H1 (cell line): ENCODE data around the gene SOX12. TPM values are rescaled to one million over a fixed set of nuclear protein-coding genes. Genes with fewer than 3 reads are reported as not detected.

Experiments used
- CHD1 ChIP-seq: IDR thresholded peaks from 2 replicates; pipeline ENCODE4 v1.6.1; 2012; ENCODE audit warnings: low read depth, low read length, improper control_type of control experiment
- CTBP2 ChIP-seq: IDR thresholded peaks from 2 replicates; pipeline ENCODE4 v1.7.0; 2011; ENCODE audit warnings: borderline replicate concordance, mild to moderate bottlenecking, moderate library complexity, mixed read lengths, low read length; ENCODE audit not compliant: insufficient read depth, insufficient read length
- JUN ChIP-seq: IDR thresholded peaks from 2 replicates; pipeline ENCODE4 v1.6.1; 2011; ENCODE audit warnings: low read depth, mild to moderate bottlenecking, improper control_type of control experiment, low read length
- JUND ChIP-seq: IDR thresholded peaks from 2 replicates; pipeline ENCODE4 v1.6.1; 2011; ENCODE audit warnings: mild to moderate bottlenecking, improper control_type of control experiment, low read length
- PHF8 ChIP-seq: fragments of 200-600 bp; sonication (generic); conservative IDR thresholded peaks from 2 replicates; pipeline ENCODE4 v1.7.1; 2012; ENCODE audit warnings: low read depth, mild to moderate bottlenecking, inconsistent platforms, low read length, moderate library complexity
- SIX5 ChIP-seq: IDR thresholded peaks from 2 replicates; pipeline ENCODE4 v1.6.1; 2011; ENCODE audit warnings: mild to moderate bottlenecking, low read depth, low read length
- polyA plus RNA-seq, 7 experiments: library from polyadenylated mRNA; depleted of rRNA in 3 of 7; stranded (reverse) in 5 of 7; unstranded in 2 of 7; fragments of >200 nt in 5 of 7; fragments of 200-250 nt in 2 of 7; gene quantifications; 1 replicate in 5 of 7; 2 replicates in 1 of 7; 4 replicates in 1 of 7; pipeline versions ENCODE4 v1.2.1 to v1.2.3, GENCODE V29; 2011 to 2013; ENCODE audit warnings: missing spikeins in 2 of 7, mixed read lengths in 2 of 7
- total RNA-seq: library from RNA; stranded (reverse); fragmentation: NEBNext Ultra II Directional; extraction: Animal tissue kit (Norgen Biotek cat#: 25700); gene quantifications from 2 replicates; pipeline ENCODE4 v1.2.1, GENCODE V29; 2021
- TF ChIP-seq, protein P1 (sequence below): fragments of 300-600 bp; sonication (generic); IDR thresholded peaks from 2 replicates; pipeline ENCODE4 v1.7.1; 2012; ENCODE audit warnings: low read length, moderate library complexity, mild to moderate bottlenecking, inconsistent platforms; ENCODE audit not compliant: insufficient replicate concordance
- TF ChIP-seq, protein P2 (sequence below): IDR thresholded peaks from 2 replicates; pipeline ENCODE4 v1.6.1; 2012; ENCODE audit warnings: inconsistent platforms

SOX12 gene
- total and polyA plus RNA-seq, 2 of the 8 experiments (the other 6 are each of a cell fraction or from before 2014, with no cell fraction given): 6.4 to 63.0 TPM

DNA sequence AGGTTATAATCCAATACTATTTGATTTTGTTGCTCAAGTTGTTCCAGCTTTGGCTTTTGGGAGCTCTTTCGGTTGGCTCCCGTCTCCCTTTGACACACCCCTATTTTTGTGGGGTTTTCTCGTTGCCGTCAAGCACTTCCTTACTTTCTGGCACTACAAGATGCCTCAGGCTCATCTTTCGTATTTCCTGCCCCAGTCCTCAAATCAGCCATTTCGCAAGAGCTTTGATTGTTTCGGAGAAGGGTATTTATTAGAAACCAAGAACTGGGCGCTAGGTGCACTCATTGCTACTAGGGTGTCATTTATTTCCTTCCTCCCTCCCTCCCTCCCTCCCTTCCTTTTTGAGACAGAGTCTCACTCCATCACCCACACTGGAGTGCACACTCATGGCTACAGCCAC, 13.3 kb upstream of the SOX12 start (continued):
- TF ChIP-seq, protein P1, sequence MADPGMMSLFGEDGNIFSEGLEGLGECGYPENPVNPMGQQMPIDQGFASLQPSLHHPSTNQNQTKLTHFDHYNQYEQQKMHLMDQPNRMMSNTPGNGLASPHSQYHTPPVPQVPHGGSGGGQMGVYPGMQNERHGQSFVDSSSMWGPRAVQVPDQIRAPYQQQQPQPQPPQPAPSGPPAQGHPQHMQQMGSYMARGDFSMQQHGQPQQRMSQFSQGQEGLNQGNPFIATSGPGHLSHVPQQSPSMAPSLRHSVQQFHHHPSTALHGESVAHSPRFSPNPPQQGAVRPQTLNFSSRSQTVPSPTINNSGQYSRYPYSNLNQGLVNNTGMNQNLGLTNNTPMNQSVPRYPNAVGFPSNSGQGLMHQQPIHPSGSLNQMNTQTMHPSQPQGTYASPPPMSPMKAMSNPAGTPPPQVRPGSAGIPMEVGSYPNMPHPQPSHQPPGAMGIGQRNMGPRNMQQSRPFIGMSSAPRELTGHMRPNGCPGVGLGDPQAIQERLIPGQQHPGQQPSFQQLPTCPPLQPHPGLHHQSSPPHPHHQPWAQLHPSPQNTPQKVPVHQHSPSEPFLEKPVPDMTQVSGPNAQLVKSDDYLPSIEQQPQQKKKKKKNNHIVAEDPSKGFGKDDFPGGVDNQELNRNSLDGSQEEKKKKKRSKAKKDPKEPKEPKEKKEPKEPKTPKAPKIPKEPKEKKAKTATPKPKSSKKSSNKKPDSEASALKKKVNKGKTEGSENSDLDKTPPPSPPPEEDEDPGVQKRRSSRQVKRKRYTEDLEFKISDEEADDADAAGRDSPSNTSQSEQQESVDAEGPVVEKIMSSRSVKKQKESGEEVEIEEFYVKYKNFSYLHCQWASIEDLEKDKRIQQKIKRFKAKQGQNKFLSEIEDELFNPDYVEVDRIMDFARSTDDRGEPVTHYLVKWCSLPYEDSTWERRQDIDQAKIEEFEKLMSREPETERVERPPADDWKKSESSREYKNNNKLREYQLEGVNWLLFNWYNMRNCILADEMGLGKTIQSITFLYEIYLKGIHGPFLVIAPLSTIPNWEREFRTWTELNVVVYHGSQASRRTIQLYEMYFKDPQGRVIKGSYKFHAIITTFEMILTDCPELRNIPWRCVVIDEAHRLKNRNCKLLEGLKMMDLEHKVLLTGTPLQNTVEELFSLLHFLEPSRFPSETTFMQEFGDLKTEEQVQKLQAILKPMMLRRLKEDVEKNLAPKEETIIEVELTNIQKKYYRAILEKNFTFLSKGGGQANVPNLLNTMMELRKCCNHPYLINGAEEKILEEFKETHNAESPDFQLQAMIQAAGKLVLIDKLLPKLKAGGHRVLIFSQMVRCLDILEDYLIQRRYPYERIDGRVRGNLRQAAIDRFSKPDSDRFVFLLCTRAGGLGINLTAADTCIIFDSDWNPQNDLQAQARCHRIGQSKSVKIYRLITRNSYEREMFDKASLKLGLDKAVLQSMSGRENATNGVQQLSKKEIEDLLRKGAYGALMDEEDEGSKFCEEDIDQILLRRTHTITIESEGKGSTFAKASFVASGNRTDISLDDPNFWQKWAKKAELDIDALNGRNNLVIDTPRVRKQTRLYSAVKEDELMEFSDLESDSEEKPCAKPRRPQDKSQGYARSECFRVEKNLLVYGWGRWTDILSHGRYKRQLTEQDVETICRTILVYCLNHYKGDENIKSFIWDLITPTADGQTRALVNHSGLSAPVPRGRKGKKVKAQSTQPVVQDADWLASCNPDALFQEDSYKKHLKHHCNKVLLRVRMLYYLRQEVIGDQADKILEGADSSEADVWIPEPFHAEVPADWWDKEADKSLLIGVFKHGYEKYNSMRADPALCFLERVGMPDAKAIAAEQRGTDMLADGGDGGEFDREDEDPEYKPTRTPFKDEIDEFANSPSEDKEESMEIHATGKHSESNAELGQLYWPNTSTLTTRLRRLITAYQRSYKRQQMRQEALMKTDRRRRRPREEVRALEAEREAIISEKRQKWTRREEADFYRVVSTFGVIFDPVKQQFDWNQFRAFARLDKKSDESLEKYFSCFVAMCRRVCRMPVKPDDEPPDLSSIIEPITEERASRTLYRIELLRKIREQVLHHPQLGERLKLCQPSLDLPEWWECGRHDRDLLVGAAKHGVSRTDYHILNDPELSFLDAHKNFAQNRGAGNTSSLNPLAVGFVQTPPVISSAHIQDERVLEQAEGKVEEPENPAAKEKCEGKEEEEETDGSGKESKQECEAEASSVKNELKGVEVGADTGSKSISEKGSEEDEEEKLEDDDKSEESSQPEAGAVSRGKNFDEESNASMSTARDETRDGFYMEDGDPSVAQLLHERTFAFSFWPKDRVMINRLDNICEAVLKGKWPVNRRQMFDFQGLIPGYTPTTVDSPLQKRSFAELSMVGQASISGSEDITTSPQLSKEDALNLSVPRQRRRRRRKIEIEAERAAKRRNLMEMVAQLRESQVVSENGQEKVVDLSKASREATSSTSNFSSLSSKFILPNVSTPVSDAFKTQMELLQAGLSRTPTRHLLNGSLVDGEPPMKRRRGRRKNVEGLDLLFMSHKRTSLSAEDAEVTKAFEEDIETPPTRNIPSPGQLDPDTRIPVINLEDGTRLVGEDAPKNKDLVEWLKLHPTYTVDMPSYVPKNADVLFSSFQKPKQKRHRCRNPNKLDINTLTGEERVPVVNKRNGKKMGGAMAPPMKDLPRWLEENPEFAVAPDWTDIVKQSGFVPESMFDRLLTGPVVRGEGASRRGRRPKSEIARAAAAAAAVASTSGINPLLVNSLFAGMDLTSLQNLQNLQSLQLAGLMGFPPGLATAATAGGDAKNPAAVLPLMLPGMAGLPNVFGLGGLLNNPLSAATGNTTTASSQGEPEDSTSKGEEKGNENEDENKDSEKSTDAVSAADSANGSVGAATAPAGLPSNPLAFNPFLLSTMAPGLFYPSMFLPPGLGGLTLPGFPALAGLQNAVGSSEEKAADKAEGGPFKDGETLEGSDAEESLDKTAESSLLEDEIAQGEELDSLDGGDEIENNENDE: no peak
- no peak for TF ChIP-seq PHF8
- no peak for TF ChIP-seq JUN
- TF ChIP-seq JUND: no peak
- TF ChIP-seq CHD1: no peak
- TF ChIP-seq SIX5: no peak
- no peak for TF ChIP-seq CTBP2
- TF ChIP-seq, protein P2, sequence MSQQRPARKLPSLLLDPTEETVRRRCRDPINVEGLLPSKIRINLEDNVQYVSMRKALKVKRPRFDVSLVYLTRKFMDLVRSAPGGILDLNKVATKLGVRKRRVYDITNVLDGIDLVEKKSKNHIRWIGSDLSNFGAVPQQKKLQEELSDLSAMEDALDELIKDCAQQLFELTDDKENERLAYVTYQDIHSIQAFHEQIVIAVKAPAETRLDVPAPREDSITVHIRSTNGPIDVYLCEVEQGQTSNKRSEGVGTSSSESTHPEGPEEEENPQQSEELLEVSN: no peak
